Stimulated activated CD8-positive, alpha-beta memory T cell treated with anti-CD3 and anti-CD28 coated beads, Interleukin-7, amount 100 ng/mL, for 24 hours (primary cell): ENCODE data around the gene ARHGEF3.
"Not testable (repeated sequence)": the region's sequence is repeated elsewhere in the genome, so short reads cannot be mapped to it uniquely, and the experiment has no call there.

ENCODE experiments used
- DNase-seq: peaks from one replicate; pipeline ENCODE4 v3.0.0-alpha.2; 2020; ENCODE audit warnings: low read depth

ARHGEF3 gene

GRCh38 chr3:56772952-56773938, 28.5 kb downstream of the ARHGEF3 start:
- no peak for DNase-seq

GRCh38 chr3:56771376-56771775, 30.4 kb downstream of the ARHGEF3 start:
- no peak for DNase-seq

- no peak for DNase-seq
Observed at GRCh38 chr3:56769116-56769707, 32.5 kb downstream of the ARHGEF3 start.

- DNase-seq, result no peak
Observed at GRCh38 chr3:56764904-56765547, 36.7 kb downstream of the ARHGEF3 start.

DNA sequence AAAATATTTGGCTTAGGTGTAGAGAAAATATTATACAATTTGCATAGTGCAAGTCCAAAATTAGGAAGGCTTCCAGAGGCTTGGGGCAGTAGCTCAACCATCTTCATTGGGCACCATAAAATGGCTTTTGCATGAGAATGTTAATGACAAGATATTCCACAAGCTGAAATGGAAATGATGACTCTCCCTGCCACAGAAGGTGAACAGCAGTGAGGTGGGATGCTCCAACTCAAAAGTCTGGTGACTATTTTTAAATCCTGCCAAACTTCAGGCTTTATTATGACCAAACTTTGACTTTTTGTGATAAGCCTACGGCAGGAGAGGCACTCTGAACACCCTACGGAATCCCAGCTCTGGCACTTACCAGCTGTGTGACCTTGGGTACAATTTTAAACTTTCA, 37.6 kb downstream of the ARHGEF3 start:
- no peak for DNase-seq

DNA sequence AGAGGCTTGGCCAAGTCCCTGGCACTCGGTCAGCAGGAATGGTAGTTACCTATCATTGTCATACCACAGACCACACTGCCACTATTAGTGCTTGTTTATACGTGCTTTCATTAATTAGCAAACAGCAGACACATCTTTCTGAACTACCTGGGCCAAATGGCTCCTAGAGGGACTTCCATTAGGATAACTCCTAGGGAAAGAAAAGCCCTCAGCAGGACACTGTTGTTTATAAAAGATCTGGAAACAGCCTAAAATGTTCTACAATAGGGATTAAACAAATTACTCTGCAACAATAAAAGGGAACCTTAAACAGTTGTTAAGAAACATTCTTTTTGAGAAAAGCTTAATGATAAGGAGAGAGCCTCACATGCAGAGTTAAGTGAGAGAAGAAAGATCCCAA, 38.5 kb downstream of the ARHGEF3 start:
- no peak for DNase-seq

- DNase-seq, result no peak
Observed at GRCh38 chr3:56762718-56763117, 39.0 kb downstream of the ARHGEF3 start.

- DNase-seq, result no peak
Observed at GRCh38 chr3:56761887-56762651, 39.7 kb downstream of the ARHGEF3 start.

DNA sequence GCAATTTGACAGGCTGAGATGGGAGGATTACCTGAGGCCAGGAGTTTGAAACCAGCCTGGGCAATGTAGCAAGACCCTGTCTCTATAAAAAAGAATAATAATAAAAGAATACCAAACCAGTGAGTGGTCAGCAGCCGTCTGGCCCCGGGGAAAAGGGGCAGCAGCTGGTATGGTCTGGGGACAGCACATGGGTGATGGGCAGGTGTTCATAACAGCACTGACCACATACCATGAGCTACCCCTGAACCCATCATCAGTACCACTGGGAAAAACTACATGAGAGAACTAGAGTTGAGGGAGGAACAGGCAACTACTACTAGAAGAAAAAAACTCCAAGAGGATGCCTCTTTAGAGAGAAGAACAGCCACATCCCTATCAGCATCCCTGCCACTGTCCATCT, 40.7 kb downstream of the ARHGEF3 start:
- DNase-seq, result no peak

GRCh38 chr3:56759532-56759931, 42.2 kb downstream of the ARHGEF3 start:
- DNase-seq, result no peak

GRCh38 chr3:56758539-56758981, 43.2 kb downstream of the ARHGEF3 start:
- no peak for DNase-seq

DNA sequence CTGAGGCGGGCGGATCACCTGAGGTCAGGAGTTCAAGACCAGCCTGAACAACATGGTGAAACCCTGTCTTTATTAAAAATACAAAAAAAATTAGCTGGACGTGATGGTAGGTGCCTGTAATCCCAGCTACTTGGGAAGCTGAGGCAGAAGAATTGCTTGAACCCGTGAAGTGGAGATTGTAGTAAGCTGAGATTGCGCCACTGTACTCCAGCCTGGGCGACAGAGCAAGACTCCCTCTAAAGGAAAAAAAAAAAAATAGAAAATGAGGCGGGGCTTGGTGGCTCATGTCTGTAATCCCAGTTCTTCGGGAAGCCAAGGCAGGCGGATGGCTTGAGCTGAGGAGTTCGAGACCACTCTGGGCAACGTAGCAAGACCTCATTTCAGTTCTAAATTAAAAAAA, 43.7 kb downstream of the ARHGEF3 start:
- DNase-seq, result not testable (repeated sequence)

GRCh38 chr3:56754741-56755417, 46.9 kb downstream of the ARHGEF3 start:
- DNase-seq, result no peak

GRCh38 chr3:56753206-56753820, 48.4 kb downstream of the ARHGEF3 start:
- DNase-seq, result no peak

GRCh38 chr3:56751056-56751707, 50.6 kb downstream of the ARHGEF3 start:
- no peak for DNase-seq

DNA sequence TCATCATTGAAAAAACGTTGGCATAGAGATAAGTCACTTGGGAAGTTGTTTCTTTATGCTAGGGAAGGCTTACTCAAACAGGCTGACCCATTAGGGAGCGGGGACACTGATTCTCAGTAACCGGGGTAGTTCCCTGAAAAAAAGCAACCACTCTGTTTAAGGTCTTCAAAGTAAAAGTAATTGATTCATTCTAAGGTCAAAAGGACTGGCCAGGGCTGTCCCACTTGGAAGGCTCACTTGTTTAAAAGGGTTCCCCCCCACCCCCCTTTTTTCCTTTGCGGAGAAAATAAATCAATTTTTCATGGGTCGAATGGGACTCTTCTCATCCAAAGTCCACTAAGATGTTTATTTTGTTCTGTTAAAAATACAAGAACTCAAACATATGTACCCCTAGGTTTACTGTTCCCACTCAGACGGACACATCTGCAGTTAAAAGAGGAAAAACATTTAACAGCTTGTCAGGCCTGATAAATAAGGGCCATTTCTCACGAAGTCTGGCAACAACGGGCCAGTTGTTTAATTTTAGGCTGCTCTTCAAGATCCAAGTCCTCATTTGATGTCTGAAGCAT, 53.0 kb downstream of the ARHGEF3 start:
- no peak for DNase-seq

DNA sequence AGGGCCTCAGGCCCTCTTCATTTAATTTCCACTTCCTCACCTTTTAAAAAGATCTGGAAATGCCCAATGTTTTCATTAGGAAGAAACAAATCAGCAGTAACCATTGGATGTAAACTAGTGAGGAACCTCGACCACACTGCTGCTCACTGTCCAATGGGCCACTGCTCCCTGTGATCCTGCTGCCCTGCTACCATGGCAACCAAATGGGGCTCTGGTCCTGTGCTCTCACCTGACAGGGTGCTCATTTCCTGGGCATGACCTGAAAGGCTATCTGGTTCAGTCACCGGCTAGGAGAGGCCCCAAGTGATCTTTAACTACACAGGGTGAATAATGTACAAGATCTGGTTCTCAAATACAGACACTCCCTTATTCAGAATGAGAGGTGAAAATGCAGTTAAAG, 54.6 kb downstream of the ARHGEF3 start:
- no peak for DNase-seq

DNA sequence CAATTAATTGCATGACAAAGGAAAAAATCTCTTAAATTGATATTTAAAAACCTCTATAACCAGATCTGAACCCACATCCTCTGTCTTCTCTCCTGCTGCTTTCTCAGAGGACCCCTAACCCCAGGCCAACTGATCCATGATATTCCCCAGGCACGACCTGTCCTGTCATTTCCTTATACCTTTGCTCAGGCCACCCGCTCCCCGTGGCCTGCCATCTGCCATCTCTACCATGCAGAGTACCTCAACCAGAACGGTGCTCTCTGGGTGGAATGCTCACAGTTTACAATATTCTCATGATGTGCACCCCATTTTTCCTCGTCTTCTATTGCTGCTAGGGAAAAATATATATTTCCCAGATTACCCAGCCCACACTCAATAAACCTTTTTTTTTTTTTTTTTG, 57.7 kb downstream of the ARHGEF3 start:
- no peak for DNase-seq

- no peak for DNase-seq
Observed at GRCh38 chr3:56742887-56743286, 58.9 kb downstream of the ARHGEF3 start.

- DNase-seq, result no peak
Observed at GRCh38 chr3:56739036-56739435, 62.7 kb downstream of the ARHGEF3 start.
